Measurements from ENCODE around the gene AKAP1. TPM values are rescaled to one million over a fixed set of nuclear protein-coding genes. Genes with fewer than 3 reads are reported as not detected.

Gene AKAP1
- total and polyA plus RNA-seq, 9 of the 15 experiments (the other 6 are each of a cell fraction or from before 2014, with no cell fraction given) = 12.9 to 63.8 (median 36.4) TPM

GRCh38 chr17:57037411-57037810 is 47.6 kb upstream of the AKAP1 start:
- Histone ChIP-seq H3K9me3 (replicated peaks; ENCODE audit: control insufficient read depth, insufficient read depth, low read depth, low read length) (no peaks in the 10 kb centered on the region), H3K9me1 (ENCODE audit: control insufficient read depth, insufficient read depth, low read length) (no peaks in the 10 kb centered on the region), H3K4me3 (no peak overlapping the region), H3K36me3 (ENCODE audit: control insufficient read depth, insufficient read depth, low read length) (no peaks in the 10 kb centered on the region), H4K20me1 (replicated peaks; ENCODE audit: control insufficient read depth, insufficient read depth, low read length) (no peaks in the 10 kb centered on the region), H3K4me2 (ENCODE audit: insufficient read depth, low read length) (no peak overlapping the region), H3K27me3 (ENCODE audit: control insufficient read depth in 2 of 2, insufficient read depth in 2 of 2, low read length in 2 of 2) (peaks cover 0 to 5% of the 10 kb centered on the region in 2 experiments; a peak in 1 of 5 replicates), H3K4me1 (replicated peaks in 1 of 2; ENCODE audit: control insufficient read depth in 2 of 2, insufficient read depth in 2 of 2, low read length in 2 of 2) (peaks cover 3% of the 10 kb centered on the region in 2 experiments; a peak in 2 of 5 replicates), H3K27ac (ENCODE audit: extremely low read depth, low read depth, low read length) (no peak overlapping the region), H2AFZ (ENCODE audit: low read depth, low read length) (no peak overlapping the region), H3K9ac (ENCODE audit: insufficient read depth in 1 of 2, low read depth in 2 of 2, low read length in 2 of 2) (no peak overlapping the region), H3K79me2 (ENCODE audit: control insufficient read depth, insufficient read depth, low read length) (no peaks in the 10 kb centered on the region)
- TF ChIP-seq ZKSCAN3 (CRISPR knock-in tag; IDR thresholded peaks at IDR 0.05) = no peak
- BruUV-seq (replicated peaks) = no TSS peak
- intact Hi-C loops (cut with micrococcal nuclease) (no loop called here), in situ Hi-C loops (cut with MboI) (no loop called here)
- 21% methylated on average over 1 of the region's 1 CpG for WGBS (ENCODE audit: insufficient coverage, low coverage, missing lambda C conversion rate)
- ATAC-seq = no peak
- DNase-seq (ENCODE audit: extremely low read depth in 1 of 4, low spot score in 3 of 4) = no peak
- ChIA-PET CTCF (ENCODE audit: low intra/inter-chr PET ratio) (no interaction called here), POLR2A (interaction anchor here (0.7 to 1.0 kb wide), 3 partner anchors 26 to 59 kb away, joined by 3 read pairs; no protein-coding TSS in a partner anchor)
- no peak for FAIRE-seq

- BruUV-seq (replicated peaks) = no TSS peak
- intact Hi-C loops (cut with micrococcal nuclease) = no loop called here
- Histone ChIP-seq H3K9ac (ENCODE audit: insufficient read depth in 1 of 2, low read depth in 2 of 2, low read length in 2 of 2) (no peak overlapping the region), H2AFZ (ENCODE audit: low read depth, low read length) (peak overlapping the region; percentile 30; the same call in 1 of the 2 replicates), H3K9me1 (ENCODE audit: control insufficient read depth, insufficient read depth, low read length) (no peaks in the 10 kb centered on the region), H3K4me3 (no peak overlapping the region), H3K27ac (ENCODE audit: extremely low read depth, low read depth, low read length) (no peak overlapping the region), H3K4me1 (replicated peaks in 1 of 2; ENCODE audit: control insufficient read depth in 2 of 2, insufficient read depth in 2 of 2, low read length in 2 of 2) (peaks cover 3% of the 10 kb centered on the region in 2 experiments; a peak in 2 of 5 replicates), H4K20me1 (replicated peaks; ENCODE audit: control insufficient read depth, insufficient read depth, low read length) (no peaks in the 10 kb centered on the region), H3K4me2 (ENCODE audit: insufficient read depth, low read length) (no peak overlapping the region), H3K79me2 (ENCODE audit: control insufficient read depth, insufficient read depth, low read length) (no peaks in the 10 kb centered on the region), H3K36me3 (ENCODE audit: control insufficient read depth, insufficient read depth, low read length) (no peaks in the 10 kb centered on the region), H3K27me3 (ENCODE audit: control insufficient read depth in 2 of 2, insufficient read depth in 2 of 2, low read length in 2 of 2) (peaks cover 0 to 5% of the 10 kb centered on the region in 2 experiments; a peak in 1 of 5 replicates), H3K9me3 (replicated peaks; ENCODE audit: control insufficient read depth, insufficient read depth, low read depth, low read length) (no peaks in the 10 kb centered on the region)
- TF ChIP-seq OTX1 (CRISPR knock-in tag; IDR thresholded peaks at IDR 0.05) (no peak), MBD1 (CRISPR knock-in tag; IDR thresholded peaks at IDR 0.05) (no peak), RBM25 (IDR thresholded peaks at IDR 0.05; ENCODE audit: low read depth, low read length, severe bottlenecking) (peak; percentile 65), BCOR (IDR thresholded peaks at IDR 0.05) (peak; percentile 49; the same call in 1 of the 2 replicates)
- ChIA-PET POLR2A (interaction anchor here (0.8 kb wide), 1 partner anchor 11 kb away, joined by 3 read pairs; no protein-coding TSS in a partner anchor), CTCF (ENCODE audit: low intra/inter-chr PET ratio) (no interaction called here)
- 11% methylated on average over 3 of the region's 3 CpGs for WGBS (ENCODE audit: insufficient coverage, low coverage, missing lambda C conversion rate)
- no peak for ATAC-seq
- DNase-seq (ENCODE audit: extremely low read depth in 1 of 4, low spot score in 3 of 4) = no peak
- FAIRE-seq = no peak
- in situ Hi-C loops (cut with MboI) = no loop called here
Measured at GRCh38 chr17:57038486-57038885, 46.6 kb upstream of the AKAP1 start.

All from K562 (cell line).